ENCODE results near the gene TMBIM1.
A peak's percentile ranks its signal among the peaks of the same experiment; 100 is the strongest.

Gene TMBIM1, protein sequence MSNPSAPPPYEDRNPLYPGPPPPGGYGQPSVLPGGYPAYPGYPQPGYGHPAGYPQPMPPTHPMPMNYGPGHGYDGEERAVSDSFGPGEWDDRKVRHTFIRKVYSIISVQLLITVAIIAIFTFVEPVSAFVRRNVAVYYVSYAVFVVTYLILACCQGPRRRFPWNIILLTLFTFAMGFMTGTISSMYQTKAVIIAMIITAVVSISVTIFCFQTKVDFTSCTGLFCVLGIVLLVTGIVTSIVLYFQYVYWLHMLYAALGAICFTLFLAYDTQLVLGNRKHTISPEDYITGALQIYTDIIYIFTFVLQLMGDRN

DNA sequence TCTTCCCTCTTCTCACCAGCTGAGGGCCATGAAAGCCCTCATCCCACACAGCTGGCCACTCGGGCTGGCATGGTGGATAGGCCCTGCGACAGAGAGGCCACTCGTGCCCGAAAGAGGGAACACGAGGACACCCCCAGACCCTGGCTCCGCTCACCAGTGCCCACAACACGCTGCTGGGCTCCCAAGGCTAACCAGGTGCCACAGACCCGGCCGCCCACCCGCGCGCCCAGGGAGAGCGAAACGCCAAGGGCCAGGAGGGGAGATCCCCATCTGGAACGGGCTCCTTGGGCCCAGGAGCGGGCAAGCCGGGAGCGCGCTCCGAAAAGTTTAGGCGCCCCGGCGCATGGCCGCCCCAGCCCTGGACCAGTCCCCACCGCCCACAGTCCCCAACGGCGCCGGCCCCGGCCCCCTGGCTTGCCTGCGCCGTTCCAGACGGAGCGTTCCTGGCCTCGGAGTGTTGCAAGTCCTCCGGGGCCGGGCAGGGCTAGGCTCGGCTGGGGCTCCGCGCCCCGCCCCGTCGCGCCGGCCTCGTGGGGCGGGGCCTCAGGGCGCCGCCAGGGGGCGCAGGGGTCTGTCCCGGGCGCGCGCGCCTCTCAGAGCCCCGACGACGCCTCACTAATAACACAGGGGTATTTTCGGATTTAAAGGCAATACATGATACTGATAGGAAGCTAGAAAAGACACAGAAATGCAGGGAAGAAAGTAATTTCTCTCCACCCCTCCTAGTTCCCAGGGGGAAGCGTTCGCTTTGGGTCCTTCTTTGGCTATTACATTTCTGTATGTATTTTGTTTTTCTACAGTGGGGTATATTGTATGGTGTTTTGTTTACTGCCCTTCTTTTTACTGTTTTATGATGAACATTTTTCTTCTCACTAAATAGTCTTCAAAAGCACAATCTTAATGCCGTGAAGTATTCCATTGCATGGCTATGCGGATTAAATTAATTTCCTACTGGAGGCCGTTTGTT lies at the start of gene TMBIM1:
Gene TMBIM1, minus strand, starts transcription at position 456 of the 967 bp plus-strand sequence. CDS start 10,362 bp downstream, outside the sequence.
- Histone ChIP-seq H3K9me3 (ENCODE audit: control insufficient read depth, insufficient read depth, low read depth, low read length) (no peaks in the 10 kb centered on the region), H3K9ac (ENCODE audit: low read length) (peak within 1 kb of the TSS; percentile 73), H3K27ac (ENCODE audit: low read depth, low read length) (no peak within 1 kb of the TSS), H3K4me3 (ENCODE audit: low read depth, low read length) (peak within 1 kb of the TSS; percentile 83), H3K36me3 (ENCODE audit: control insufficient read depth, insufficient read depth, low read length) (no peaks in the 10 kb centered on the region), H3K4me1 (ENCODE audit: control insufficient read depth, insufficient read depth, low read length) (peaks cover 45% of the 10 kb centered on the region), H3K27me3 (ENCODE audit: control insufficient read depth, insufficient read depth, low read length) (no peaks in the 10 kb centered on the region)

DNA sequence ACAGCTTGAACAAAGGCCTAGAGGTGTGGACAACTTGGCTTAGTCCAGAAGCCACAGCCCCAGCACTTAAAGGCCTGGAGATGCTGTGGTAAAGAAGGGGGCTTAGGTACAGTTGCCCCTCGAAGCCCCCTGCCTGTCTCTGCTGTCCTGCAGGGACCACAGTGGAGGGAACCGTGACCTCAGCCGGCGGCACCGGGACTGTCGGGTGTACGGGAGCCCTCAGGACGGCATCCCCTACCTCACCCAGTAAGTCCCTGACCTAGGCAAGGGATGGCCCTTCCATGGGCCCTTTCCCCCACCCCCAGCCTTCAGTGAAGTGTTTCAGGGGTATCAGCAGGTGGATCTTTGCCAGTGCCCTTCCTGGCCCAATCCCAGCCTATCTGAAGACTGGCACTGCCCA lies 49.1 kb upstream of the TMBIM1 start:
- Histone ChIP-seq H3K4me1 (ENCODE audit: control insufficient read depth, insufficient read depth, low read length) (no peaks in the 10 kb centered on the region), H3K9ac (ENCODE audit: low read length) (no peak overlapping the region), H3K9me3 (ENCODE audit: control insufficient read depth, insufficient read depth, low read depth, low read length) (no peaks in the 10 kb centered on the region), H3K36me3 (ENCODE audit: control insufficient read depth, insufficient read depth, low read length) (no peaks in the 10 kb centered on the region), H3K27ac (ENCODE audit: low read depth, low read length) (no peak overlapping the region), H3K4me3 (ENCODE audit: low read depth, low read length) (no peak overlapping the region), H3K27me3 (ENCODE audit: control insufficient read depth, insufficient read depth, low read length) (no peaks in the 10 kb centered on the region)

DNA sequence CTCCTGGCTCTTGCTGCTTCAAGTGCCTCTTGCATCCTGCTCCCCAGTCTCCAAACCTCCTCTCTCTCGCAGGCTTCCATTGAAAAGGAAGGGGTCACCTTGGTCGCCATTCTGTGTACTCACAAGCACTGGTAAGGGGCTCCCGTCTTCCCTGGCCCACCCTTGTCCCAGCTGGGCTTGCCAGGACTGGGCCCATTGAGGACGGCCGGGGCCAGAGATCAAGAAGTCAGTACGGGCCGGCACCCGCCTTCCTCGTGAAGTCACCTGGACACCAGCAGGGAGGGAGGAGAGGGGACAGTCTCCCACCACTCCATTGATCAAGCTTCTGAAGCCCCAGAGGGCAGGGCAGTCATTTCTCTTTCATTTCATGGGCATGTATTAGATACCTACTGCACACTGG lies 48.4 kb upstream of the TMBIM1 start:
- H3K4me1 ChIP-seq (ENCODE audit: control insufficient read depth, insufficient read depth, low read length), result no peaks in the 10 kb centered on the region
- no peak overlapping the region for H3K4me3 ChIP-seq (ENCODE audit: low read depth, low read length)
- no peaks in the 10 kb centered on the region for H3K36me3 ChIP-seq (ENCODE audit: control insufficient read depth, insufficient read depth, low read length)
- no peaks in the 10 kb centered on the region for H3K9me3 ChIP-seq (ENCODE audit: control insufficient read depth, insufficient read depth, low read depth, low read length)
- H3K9ac ChIP-seq (ENCODE audit: low read length), result no peak overlapping the region
- no peaks in the 10 kb centered on the region for H3K27me3 ChIP-seq (ENCODE audit: control insufficient read depth, insufficient read depth, low read length)
- H3K27ac ChIP-seq (ENCODE audit: low read depth, low read length), result no peak overlapping the region

DNA sequence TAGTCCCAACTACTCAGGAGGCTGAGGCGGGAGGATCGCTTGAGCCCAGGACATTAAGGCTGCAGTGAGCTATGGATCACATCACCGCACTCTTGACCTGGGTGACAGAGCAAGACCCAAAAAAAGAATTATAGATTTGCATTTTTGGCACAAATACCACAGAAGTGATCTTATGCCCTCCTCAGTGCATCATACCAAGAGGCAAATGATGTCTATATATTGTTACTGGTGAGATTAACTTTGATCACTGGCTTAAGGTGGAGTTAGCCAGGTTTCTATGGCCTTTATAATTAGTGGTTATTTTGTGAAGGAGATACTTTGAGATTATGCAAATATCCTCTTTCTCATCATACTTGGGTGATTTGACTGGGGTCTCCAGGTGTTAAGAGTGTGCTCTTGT lies 42.2 kb upstream of the TMBIM1 start:
- Histone ChIP-seq H3K27ac (ENCODE audit: low read depth, low read length) (no peak overlapping the region), H3K4me3 (ENCODE audit: low read depth, low read length) (no peak overlapping the region), H3K27me3 (ENCODE audit: control insufficient read depth, insufficient read depth, low read length) (no peaks in the 10 kb centered on the region), H3K9me3 (ENCODE audit: control insufficient read depth, insufficient read depth, low read depth, low read length) (no peaks in the 10 kb centered on the region), H3K9ac (ENCODE audit: low read length) (no peak overlapping the region), H3K36me3 (ENCODE audit: control insufficient read depth, insufficient read depth, low read length) (no peaks in the 10 kb centered on the region), H3K4me1 (ENCODE audit: control insufficient read depth, insufficient read depth, low read length) (peaks cover 15% of the 10 kb centered on the region)

DNA sequence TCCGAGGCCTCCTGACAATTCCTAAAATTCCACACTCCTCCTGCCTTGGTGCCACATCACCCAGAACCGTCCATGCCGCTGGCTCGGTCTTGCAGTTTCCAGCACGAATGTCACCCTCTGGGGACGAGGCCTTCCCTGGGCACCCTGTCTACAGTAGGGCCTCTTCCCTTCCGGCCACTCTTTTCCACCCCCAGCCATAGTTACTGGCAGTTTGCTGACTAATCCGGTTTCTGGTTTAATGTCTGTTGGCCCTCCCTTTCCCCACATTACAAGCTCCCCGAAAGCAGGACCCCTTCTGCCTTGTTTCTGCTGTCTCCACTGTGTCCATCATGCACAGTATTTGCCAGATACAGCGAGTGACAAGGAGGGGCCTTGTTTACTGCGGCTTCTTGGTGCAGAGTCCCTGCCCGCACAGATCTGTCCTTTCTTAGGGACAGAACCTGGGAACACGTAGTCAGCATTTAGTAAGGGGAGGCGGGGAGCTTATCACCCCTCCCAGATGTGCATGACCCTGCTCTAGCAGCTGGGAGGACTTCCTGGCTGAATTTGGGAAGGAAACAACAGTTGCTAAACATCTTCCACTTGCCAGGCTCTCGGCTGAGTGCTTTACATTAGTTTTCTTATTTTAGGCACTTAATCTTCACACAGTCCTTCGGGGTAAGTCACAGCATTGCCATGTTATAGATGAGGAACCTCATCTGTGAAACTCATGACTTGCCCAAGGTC lies 40.8 kb upstream of the TMBIM1 start:
- H3K27me3 ChIP-seq (ENCODE audit: control insufficient read depth, insufficient read depth, low read length), result no peaks in the 10 kb centered on the region
- H3K27ac ChIP-seq (ENCODE audit: low read depth, low read length), result no peak overlapping the region
- H3K4me1 ChIP-seq (ENCODE audit: control insufficient read depth, insufficient read depth, low read length), result peaks cover 15% of the 10 kb centered on the region
- H3K4me3 ChIP-seq (ENCODE audit: low read depth, low read length), result no peak overlapping the region
- H3K9me3 ChIP-seq (ENCODE audit: control insufficient read depth, insufficient read depth, low read depth, low read length), result no peaks in the 10 kb centered on the region
- H3K36me3 ChIP-seq (ENCODE audit: control insufficient read depth, insufficient read depth, low read length), result no peaks in the 10 kb centered on the region
- no peak overlapping the region for H3K9ac ChIP-seq (ENCODE audit: low read length)

DNA sequence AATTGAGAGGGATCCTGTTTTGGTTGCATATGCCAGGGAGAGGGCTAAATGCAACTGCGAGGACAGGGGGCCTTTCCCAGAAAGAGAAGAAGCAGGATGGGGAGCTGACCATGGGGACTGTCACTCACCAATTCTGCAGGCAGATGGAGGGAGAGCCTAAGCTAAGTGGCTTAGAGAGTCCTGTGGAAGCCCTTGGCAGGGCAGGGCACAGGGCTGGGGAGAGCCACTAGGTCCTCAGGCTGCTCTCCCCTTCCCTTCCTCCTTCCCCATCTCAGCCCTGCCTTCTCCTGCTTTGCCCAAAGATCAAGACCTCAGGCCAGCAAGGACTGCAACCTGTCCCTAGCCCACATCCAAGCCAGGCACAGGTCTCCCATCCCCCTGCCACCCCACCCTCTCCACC lies 40.0 kb upstream of the TMBIM1 start:
- Histone ChIP-seq H3K4me1 (ENCODE audit: control insufficient read depth, insufficient read depth, low read length) (peaks cover 19% of the 10 kb centered on the region), H3K4me3 (ENCODE audit: low read depth, low read length) (no peak overlapping the region), H3K36me3 (ENCODE audit: control insufficient read depth, insufficient read depth, low read length) (no peaks in the 10 kb centered on the region), H3K27me3 (ENCODE audit: control insufficient read depth, insufficient read depth, low read length) (no peaks in the 10 kb centered on the region), H3K27ac (ENCODE audit: low read depth, low read length) (no peak overlapping the region), H3K9me3 (ENCODE audit: control insufficient read depth, insufficient read depth, low read depth, low read length) (no peaks in the 10 kb centered on the region), H3K9ac (ENCODE audit: low read length) (no peak overlapping the region)

DNA sequence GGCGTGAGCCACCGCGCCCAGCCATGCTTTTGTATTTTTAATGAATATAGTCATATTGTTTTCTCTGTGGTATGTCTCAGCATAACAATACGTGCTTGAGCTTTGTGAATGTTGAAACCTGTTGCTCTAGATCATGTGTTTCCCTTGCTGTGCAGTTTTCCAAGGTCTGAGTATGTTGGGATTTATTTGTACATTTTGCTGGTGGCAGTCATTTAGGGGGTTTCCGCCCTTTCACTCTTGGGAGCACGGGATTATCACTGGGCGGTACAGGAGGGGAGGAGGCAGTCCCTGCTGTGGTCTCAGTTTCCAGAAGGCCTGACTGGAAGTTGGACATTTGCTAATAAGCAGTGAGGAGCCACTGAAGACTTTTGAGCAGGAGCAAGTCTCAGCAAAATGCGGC lies 39.4 kb upstream of the TMBIM1 start:
- no peak overlapping the region for H3K27ac ChIP-seq (ENCODE audit: low read depth, low read length)
- no peaks in the 10 kb centered on the region for H3K36me3 ChIP-seq (ENCODE audit: control insufficient read depth, insufficient read depth, low read length)
- H3K9ac ChIP-seq (ENCODE audit: low read length), result no peak overlapping the region
- H3K4me3 ChIP-seq (ENCODE audit: low read depth, low read length), result no peak overlapping the region
- no peaks in the 10 kb centered on the region for H3K9me3 ChIP-seq (ENCODE audit: control insufficient read depth, insufficient read depth, low read depth, low read length)
- H3K27me3 ChIP-seq (ENCODE audit: control insufficient read depth, insufficient read depth, low read length), result no peaks in the 10 kb centered on the region
- peaks cover 24% of the 10 kb centered on the region for H3K4me1 ChIP-seq (ENCODE audit: control insufficient read depth, insufficient read depth, low read length)

DNA sequence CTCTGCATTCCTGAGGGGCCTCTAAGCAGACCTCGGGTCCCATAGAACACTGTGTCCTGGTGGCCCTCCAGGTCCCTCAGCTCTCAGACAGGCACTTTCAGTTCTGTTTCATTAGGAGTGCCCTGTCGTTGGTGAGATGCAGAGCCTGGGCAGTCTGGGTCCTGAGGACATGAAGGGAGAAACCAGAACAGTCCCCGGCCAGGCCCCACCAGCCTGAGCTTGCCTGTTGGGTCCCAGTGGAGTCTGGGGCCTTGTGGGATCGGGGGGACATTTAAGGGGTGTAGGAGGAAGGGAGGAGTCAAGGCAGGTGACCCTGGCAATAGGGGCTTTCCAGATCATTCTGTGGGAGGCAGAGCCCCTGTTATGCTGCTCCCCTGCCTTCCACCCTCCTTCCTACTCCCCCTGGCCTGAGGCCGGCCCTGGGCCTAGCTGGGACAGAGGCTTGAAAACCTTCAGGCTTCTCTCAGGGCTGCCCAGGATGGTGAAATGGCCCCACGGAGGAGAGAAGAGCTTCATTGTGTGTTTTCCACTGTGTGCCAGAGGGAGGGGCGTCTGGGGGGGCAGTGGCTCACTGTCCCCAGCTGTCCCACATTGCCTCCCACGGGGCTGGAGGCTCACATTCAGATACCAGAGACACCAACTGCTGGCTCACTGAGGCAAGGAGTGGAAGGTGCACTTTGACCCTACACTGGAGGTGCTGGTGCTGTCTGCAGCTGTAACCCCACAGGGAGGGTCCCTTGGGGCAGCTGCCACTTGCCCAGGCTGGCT lies 37.7 kb upstream of the TMBIM1 start:
- H3K36me3 ChIP-seq (ENCODE audit: control insufficient read depth, insufficient read depth, low read length), result no peaks in the 10 kb centered on the region
- H3K27ac ChIP-seq (ENCODE audit: low read depth, low read length), result no peak overlapping the region
- H3K9me3 ChIP-seq (ENCODE audit: control insufficient read depth, insufficient read depth, low read depth, low read length), result no peaks in the 10 kb centered on the region
- peaks cover 31% of the 10 kb centered on the region for H3K4me1 ChIP-seq (ENCODE audit: control insufficient read depth, insufficient read depth, low read length)
- H3K27me3 ChIP-seq (ENCODE audit: control insufficient read depth, insufficient read depth, low read length), result no peaks in the 10 kb centered on the region
- no peak overlapping the region for H3K9ac ChIP-seq (ENCODE audit: low read length)
- no peak overlapping the region for H3K4me3 ChIP-seq (ENCODE audit: low read depth, low read length)

DNA sequence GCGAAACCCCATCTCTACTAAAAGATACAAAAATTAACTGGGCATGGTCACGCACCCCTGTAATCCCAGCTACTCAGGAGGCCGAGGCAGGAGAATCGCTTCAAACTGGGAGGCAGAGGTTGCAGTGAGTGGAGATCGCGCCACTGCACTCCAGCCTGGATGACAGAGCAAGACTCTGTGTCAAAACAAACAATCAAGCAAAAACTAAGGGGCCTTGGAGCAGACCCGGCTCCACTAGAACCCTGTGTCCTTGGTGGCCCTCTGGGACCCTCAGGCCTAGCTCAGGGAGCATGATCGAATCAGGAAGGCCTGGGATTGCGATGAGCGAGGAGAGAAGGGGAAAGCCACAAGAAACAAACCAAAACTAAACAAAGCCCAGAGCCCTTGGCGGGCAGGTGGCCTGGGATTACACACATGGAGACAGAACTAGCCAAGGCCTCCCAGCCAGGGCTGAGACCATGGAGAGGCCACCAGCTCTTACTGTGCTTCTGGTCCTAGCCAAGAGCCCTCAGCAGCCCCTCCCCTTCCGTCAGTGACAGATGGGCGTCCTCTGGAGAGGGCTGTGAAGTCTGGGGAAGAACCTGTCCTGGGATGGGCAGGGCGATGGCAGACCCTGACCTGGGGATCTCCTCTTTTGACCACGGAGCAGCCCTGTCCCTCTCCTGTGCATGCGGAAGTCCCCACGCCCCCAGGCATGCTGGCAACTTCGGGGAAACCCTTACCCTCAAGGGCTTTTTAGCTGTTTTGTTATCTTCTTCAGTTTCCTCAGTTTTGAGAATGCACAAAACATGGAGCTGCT lies 36.9 kb upstream of the TMBIM1 start:
- H3K9ac ChIP-seq (ENCODE audit: low read length), result no peak overlapping the region
- H3K27me3 ChIP-seq (ENCODE audit: control insufficient read depth, insufficient read depth, low read length), result no peaks in the 10 kb centered on the region
- no peak overlapping the region for H3K4me3 ChIP-seq (ENCODE audit: low read depth, low read length)
- H3K4me1 ChIP-seq (ENCODE audit: control insufficient read depth, insufficient read depth, low read length), result peaks cover 34% of the 10 kb centered on the region
- no peaks in the 10 kb centered on the region for H3K36me3 ChIP-seq (ENCODE audit: control insufficient read depth, insufficient read depth, low read length)
- no peak overlapping the region for H3K27ac ChIP-seq (ENCODE audit: low read depth, low read length)
- H3K9me3 ChIP-seq (ENCODE audit: control insufficient read depth, insufficient read depth, low read depth, low read length), result no peaks in the 10 kb centered on the region

DNA sequence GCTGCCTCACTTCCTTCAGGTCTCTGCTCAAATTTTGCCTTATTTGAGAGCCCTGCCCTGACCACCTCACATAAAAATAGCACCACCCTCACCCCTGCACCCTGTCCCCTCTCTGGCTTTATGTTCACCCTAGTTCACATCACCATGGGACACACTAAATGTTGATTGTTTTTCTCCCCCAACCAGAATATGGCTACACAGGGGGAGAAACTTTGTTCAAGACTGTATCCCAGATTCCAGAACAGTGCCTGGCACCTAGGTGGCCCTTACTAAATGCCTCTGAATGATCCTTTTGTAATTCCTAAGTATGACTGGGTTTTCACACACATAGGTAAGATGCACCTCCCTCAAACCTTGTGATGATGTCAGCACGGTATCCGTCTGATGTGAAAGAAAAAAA lies 36.0 kb upstream of the TMBIM1 start:
- Histone ChIP-seq H3K9me3 (ENCODE audit: control insufficient read depth, insufficient read depth, low read depth, low read length) (no peaks in the 10 kb centered on the region), H3K9ac (ENCODE audit: low read length) (no peak overlapping the region), H3K4me1 (ENCODE audit: control insufficient read depth, insufficient read depth, low read length) (peaks cover 36% of the 10 kb centered on the region), H3K4me3 (ENCODE audit: low read depth, low read length) (no peak overlapping the region), H3K27ac (ENCODE audit: low read depth, low read length) (no peak overlapping the region), H3K36me3 (ENCODE audit: control insufficient read depth, insufficient read depth, low read length) (no peaks in the 10 kb centered on the region), H3K27me3 (ENCODE audit: control insufficient read depth, insufficient read depth, low read length) (no peaks in the 10 kb centered on the region)

Measured in HUES6 (cell line).